GM19099 (cell line): ENCODE measurements around the gene LIPT2.

ENCODE experiments used
- POLR2A ChIP-seq: IDR thresholded peaks from 3 replicates; pipeline ENCODE4 v1.6.1; 2011; ENCODE audit warnings: low read depth; ENCODE audit not compliant: insufficient read length; ENCODE audit errors: extremely low read depth

LIPT2 gene

GRCh38 chr11:74492974-74493790 is at the start of gene LIPT2:
LIPT2 (minus strand) TSS chr11:74493724; CDS start chr11:74493703, 21 bp downstream.
- TF ChIP-seq POLR2A = peak; percentile 89

- TF ChIP-seq POLR2A = no peak
Observed at GRCh38 chr11:74541466-74541865, 47.9 kb upstream of the LIPT2 start.

- TF ChIP-seq POLR2A = no peak
Observed at GRCh38 chr11:74540270-74540669, 46.7 kb upstream of the LIPT2 start.

GRCh38 chr11:74538680-74539079 is 45.2 kb upstream of the LIPT2 start:
- no peak for TF ChIP-seq POLR2A

GRCh38 chr11:74535371-74536160 is 42.0 kb upstream of the LIPT2 start:
- no peak for TF ChIP-seq POLR2A

GRCh38 chr11:74534216-74534945 is 40.9 kb upstream of the LIPT2 start:
- TF ChIP-seq POLR2A = no peak

GRCh38 chr11:74533421-74533820 is 39.9 kb upstream of the LIPT2 start:
- TF ChIP-seq POLR2A = no peak

GRCh38 chr11:74532501-74533246 is 39.1 kb upstream of the LIPT2 start:
- no peak for TF ChIP-seq POLR2A

GRCh38 chr11:74524978-74525377 is 31.5 kb upstream of the LIPT2 start:
- TF ChIP-seq POLR2A = no peak

- TF ChIP-seq POLR2A = no peak
Observed at GRCh38 chr11:74524501-74524900, 31.0 kb upstream of the LIPT2 start.

- TF ChIP-seq POLR2A = no peak
Observed at GRCh38 chr11:74522776-74523175, 29.3 kb upstream of the LIPT2 start.

GRCh38 chr11:74521666-74522252 is 28.2 kb upstream of the LIPT2 start:
- TF ChIP-seq POLR2A = no peak

- TF ChIP-seq POLR2A = no peak
Observed at GRCh38 chr11:74520927-74521665, 27.6 kb upstream of the LIPT2 start.

GRCh38 chr11:74520316-74520715 is 26.8 kb upstream of the LIPT2 start:
- TF ChIP-seq POLR2A = no peak
